HL-60 (cell line): ENCODE results near the gene SOX1.

Experiments
- POLR2AphosphoS5 ChIP-seq: IDR thresholded peaks from 2 replicates; pipeline ENCODE4 v1.6.1; 2012; ENCODE audit warnings: low read depth
- TF ChIP-seq, protein P1 (sequence below): IDR thresholded peaks from one replicate; pipeline ENCODE4 v1.5.1; 2011; ENCODE audit warnings: low read length, control low read depth, inconsistent platforms; ENCODE audit not compliant: insufficient read depth

DNA sequence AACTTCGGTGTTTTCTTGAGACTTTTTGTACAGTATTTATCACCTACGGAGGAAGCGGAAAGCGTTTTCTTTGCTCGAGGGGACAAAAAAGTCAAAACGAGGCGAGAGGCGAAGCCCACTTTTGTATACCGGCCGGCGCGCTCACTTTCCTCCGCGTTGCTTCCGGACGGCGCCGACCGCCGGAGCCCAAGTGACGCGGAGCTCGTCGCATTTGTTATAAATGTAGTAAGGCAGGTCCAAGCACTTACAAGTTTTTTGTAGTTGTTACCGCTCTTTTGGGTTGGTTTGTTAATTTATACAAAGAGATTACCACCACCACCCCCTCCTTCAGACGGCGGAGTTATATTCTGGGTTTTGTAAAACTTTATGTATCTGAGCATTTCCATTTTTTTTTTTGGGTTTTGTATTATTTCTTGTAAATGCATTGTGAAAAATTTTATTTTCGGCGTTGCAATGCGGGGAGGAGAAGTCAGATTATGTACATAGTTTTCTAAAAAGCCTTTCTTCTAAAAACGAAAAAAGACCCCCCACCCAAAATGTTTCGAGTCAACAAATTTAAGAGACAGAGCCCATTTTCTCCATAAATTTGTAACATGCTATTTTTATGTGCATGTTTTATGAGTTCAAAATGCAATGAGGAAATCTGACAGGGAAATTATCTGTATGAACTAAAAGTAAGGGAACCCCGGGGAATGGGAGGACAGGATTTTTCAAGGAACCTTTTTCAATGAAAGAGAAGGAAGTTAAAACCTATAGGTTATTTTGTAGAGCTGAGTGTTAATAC, 2.3 kb downstream of the SOX1 start:
- TF ChIP-seq, protein P1, sequence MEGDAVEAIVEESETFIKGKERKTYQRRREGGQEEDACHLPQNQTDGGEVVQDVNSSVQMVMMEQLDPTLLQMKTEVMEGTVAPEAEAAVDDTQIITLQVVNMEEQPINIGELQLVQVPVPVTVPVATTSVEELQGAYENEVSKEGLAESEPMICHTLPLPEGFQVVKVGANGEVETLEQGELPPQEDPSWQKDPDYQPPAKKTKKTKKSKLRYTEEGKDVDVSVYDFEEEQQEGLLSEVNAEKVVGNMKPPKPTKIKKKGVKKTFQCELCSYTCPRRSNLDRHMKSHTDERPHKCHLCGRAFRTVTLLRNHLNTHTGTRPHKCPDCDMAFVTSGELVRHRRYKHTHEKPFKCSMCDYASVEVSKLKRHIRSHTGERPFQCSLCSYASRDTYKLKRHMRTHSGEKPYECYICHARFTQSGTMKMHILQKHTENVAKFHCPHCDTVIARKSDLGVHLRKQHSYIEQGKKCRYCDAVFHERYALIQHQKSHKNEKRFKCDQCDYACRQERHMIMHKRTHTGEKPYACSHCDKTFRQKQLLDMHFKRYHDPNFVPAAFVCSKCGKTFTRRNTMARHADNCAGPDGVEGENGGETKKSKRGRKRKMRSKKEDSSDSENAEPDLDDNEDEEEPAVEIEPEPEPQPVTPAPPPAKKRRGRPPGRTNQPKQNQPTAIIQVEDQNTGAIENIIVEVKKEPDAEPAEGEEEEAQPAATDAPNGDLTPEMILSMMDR: no peak
- TF ChIP-seq POLR2AphosphoS5: no peak
